ENCODE measurements around the gene RPL22.
A peak's percentile ranks its signal among the peaks of the same experiment; 100 is the strongest.

RPL22 gene

GRCh38 chr1:6210591-6211355 lies 11.4 kb upstream of the RPL22 start:
- no peak overlapping the region for H3K27ac ChIP-seq
- in situ Hi-C loops (cut with HindIII; ENCODE audit: low pct_ligation_motif_present, low sequenced_read_pairs): no loop called here
- no peak overlapping the region for H3K4me3 ChIP-seq (ENCODE audit: low read depth, low read length)
- H3K36me3 ChIP-seq (replicated peaks): peaks cover 18% of the 10 kb centered on the region
- no peak for DNase-seq
- TF ChIP-seq CTCF (IDR thresholded peaks at IDR 0.05; ENCODE audit: low read depth, low read length, missing control alignments): no peak
- H3K27me3 ChIP-seq (replicated peaks): no peaks in the 10 kb centered on the region

DNA sequence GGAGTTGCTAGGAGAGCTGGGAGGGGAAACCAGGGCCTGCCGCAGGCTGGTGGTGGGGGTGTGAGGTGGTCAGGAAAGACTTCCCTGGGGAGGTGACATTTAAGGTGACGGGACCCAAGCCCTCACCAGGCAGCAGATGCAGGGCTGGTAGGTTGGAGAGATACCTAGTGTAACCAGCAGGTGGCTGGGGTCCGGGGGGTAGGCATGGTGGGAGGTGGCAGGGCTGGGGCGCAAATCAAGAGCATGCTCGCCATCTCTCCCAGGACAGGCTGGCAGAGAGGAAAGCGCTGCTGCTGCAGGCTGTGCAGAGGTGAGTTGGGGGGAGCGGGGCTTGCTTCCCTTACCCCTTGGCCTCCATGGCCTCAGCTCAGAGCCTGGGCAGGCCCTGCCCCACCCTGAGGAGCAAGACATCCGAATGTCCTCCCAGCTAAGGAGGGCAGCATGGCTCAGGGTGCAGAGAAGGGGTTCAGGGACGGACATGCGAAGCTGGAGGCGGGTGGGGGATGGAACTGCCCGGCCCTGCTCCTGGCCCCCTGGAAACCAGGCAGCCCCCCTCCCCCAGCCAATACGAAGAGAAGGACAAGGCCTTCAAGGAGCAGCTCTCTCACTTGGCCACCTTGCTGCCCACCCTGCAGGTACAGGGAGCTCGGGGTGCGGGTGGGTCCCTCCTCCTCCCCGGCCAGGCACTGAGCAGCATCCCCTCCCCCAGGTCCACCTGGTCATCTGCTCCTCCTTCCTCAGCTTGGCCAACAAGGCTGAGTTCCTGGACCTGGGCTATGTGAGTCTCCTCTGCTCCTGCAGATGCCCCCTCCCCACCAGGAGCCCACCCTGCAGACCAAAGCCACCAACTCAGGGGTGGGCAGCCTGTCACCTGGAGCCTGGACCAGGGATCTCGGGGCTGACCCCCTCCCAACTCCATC lies 10.5 kb upstream of the RPL22 start:
- no peak for DNase-seq
- no peak overlapping the region for H3K27ac ChIP-seq
- peak overlapping the region; percentile 52 for H3K4me3 ChIP-seq (ENCODE audit: low read depth, low read length)
- in situ Hi-C loops (cut with HindIII; ENCODE audit: low pct_ligation_motif_present, low sequenced_read_pairs): no loop called here
- H3K36me3 ChIP-seq (replicated peaks): peaks cover 16% of the 10 kb centered on the region
- no peaks in the 10 kb centered on the region for H3K27me3 ChIP-seq (replicated peaks)
- peak; percentile 45 for TF ChIP-seq CTCF (IDR thresholded peaks at IDR 0.05; ENCODE audit: low read depth, low read length, missing control alignments)

GRCh38 chr1:6208723-6209660 lies 9.6 kb upstream of the RPL22 start:
- Histone ChIP-seq H3K36me3 (replicated peaks) (peaks cover 16% of the 10 kb centered on the region), H3K27me3 (replicated peaks) (no peaks in the 10 kb centered on the region), H3K27ac (no peak overlapping the region), H3K4me3 (ENCODE audit: low read depth, low read length) (peak overlapping the region; percentile 52)
- no peak for DNase-seq
- peak; percentile 41 for TF ChIP-seq CTCF (IDR thresholded peaks at IDR 0.05; ENCODE audit: low read depth, low read length, missing control alignments)
- in situ Hi-C loops (cut with HindIII; ENCODE audit: low pct_ligation_motif_present, low sequenced_read_pairs): no loop called here

DNA sequence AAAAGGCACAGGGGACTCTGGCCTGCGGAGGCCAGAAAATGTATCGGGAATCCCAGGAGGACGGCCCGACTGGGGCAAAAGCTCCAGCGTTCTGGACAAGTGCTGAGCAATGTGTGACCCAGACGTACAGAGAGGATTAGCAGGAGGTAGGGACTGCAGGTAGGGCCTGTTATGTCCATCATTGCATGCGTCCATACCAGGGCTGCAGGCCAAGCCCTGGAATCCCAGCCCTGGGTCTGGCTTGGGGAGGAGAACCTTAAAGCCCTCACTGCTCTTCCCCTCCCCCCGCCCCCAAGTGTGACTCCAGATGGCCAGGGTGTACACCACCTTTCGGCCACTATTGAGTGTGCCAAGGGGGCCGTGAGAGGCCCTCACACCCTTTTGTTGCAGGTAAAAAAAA lies 8.5 kb upstream of the RPL22 start:
- H3K27me3 ChIP-seq (replicated peaks): no peaks in the 10 kb centered on the region
- no peak overlapping the region for H3K27ac ChIP-seq
- DNase-seq: no peak
- in situ Hi-C loops (cut with HindIII; ENCODE audit: low pct_ligation_motif_present, low sequenced_read_pairs): no loop called here
- peaks cover 13% of the 10 kb centered on the region for H3K36me3 ChIP-seq (replicated peaks)
- no peak overlapping the region for H3K4me3 ChIP-seq (ENCODE audit: low read depth, low read length)
- TF ChIP-seq CTCF (IDR thresholded peaks at IDR 0.05; ENCODE audit: low read depth, low read length, missing control alignments): no peak

DNA sequence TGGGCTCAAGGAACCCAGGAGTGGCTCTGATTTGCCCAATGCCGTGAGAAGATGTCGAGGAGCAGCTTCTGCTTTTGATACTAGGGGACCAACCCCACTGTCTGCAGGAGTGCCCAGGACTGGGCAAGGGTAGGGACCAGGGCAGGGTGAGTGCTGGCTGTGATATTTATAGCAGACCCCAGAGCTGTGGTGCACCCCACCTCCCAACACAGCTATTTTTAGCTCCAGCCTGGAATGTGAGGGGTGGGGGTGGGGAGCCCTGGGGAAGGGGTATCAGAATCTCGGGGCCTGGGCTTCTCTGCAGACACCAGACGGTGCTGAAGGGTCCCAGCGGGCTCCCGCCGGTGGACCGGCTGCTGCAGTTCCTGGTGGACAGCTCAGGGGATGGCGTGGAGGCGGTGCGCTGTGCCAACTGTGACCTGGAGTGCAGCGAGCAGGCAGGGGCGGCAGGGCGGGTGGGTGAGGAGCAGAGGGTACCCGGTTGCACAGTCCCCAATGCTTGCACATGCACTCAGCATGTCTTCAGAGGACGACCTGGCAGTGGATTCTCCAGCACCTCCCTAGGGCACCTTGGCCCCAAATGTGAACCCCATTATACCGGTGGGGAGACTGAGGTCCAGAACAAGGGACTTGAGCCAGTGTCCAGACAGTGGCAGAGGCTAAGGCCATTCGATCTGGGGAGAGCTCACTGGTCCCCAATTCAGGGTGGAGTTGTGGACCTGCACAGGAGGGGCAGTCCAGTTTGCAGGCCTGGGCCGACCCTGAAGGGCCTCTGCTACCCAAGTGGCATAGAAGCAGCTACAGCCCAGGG lies 7.9 kb upstream of the RPL22 start:
- in situ Hi-C loops (cut with HindIII; ENCODE audit: low pct_ligation_motif_present, low sequenced_read_pairs): no loop called here
- H3K27me3 ChIP-seq (replicated peaks): no peaks in the 10 kb centered on the region

More for the DNA sequence above, 7.9 kb upstream of the RPL22 start:
- no peak overlapping the region for H3K27ac ChIP-seq
- peak overlapping the region; percentile 67 for H3K4me3 ChIP-seq (ENCODE audit: low read depth, low read length)
- DNase-seq: no peak
- TF ChIP-seq CTCF (IDR thresholded peaks at IDR 0.05; ENCODE audit: low read depth, low read length, missing control alignments): no peak
- peaks cover 9% of the 10 kb centered on the region for H3K36me3 ChIP-seq (replicated peaks)

Data from brain microvascular endothelial cell (primary cell).